Trophoblast cell (in vitro differentiated cells and primary cell): ENCODE results near the gene ETV3.

ENCODE experiments used
- DNase-seq, 2 donors: peaks; one replicate each; pipeline ENCODE4 v3.0.0-alpha.2; 2016
- H2AFZ ChIP-seq: 2 replicates; pipeline ENCODE4 v1.6.1; 2013; ENCODE audit warnings: low read length, moderate library complexity, mild to moderate bottlenecking; ENCODE audit not compliant: insufficient read depth, poor library complexity
- H2AK5ac ChIP-seq: 2 replicates; pipeline ENCODE4 v1.6.1; 2013; ENCODE audit warnings: mild to moderate bottlenecking, low read length
- H2BK120ac ChIP-seq: 2 replicates; pipeline ENCODE4 v1.6.1; 2013; ENCODE audit warnings: low read length, mild to moderate bottlenecking, moderate library complexity; ENCODE audit not compliant: insufficient read depth, poor library complexity
- H2BK12ac ChIP-seq: 2 replicates; pipeline ENCODE4 v1.6.1; 2013; ENCODE audit warnings: mild to moderate bottlenecking, low read length, moderate library complexity
- H2BK5ac ChIP-seq: 2 replicates; pipeline ENCODE4 v1.6.1; 2013; ENCODE audit warnings: low read length, low read depth, moderate library complexity, mild to moderate bottlenecking; ENCODE audit not compliant: poor library complexity
- H3K14ac ChIP-seq: 2 replicates; pipeline ENCODE4 v1.6.1; 2013; ENCODE audit warnings: mild to moderate bottlenecking, low read length
- H3K18ac ChIP-seq: 2 replicates; pipeline ENCODE4 v1.6.1; 2013; ENCODE audit warnings: mild to moderate bottlenecking, low read length
- H3K23ac ChIP-seq: 2 replicates; pipeline ENCODE4 v1.6.1; 2013; ENCODE audit warnings: low read length
- H3K27ac ChIP-seq: 2 replicates; pipeline ENCODE4 v1.5.1; 2013; ENCODE audit warnings: low read depth, mild to moderate bottlenecking, inconsistent platforms, low read length, moderate library complexity
- H3K27me3 ChIP-seq: 2 replicates; pipeline ENCODE4 v1.6.1; 2013; ENCODE audit warnings: inconsistent platforms, mild to moderate bottlenecking, low read length, moderate library complexity; ENCODE audit not compliant: insufficient read depth
- H3K36me3 ChIP-seq, 2 experiments: 1 replicate in 1 of 2; 2 replicates in 1 of 2; pipeline ENCODE4 v1.6.1; 2013; ENCODE audit warnings: low read length in 2 of 2, mild to moderate bottlenecking in 2 of 2, moderate library complexity in 1 of 2; ENCODE audit not compliant: insufficient read depth in 2 of 2, control insufficient read depth in 1 of 2
- H3K4ac ChIP-seq: 2 replicates; pipeline ENCODE4 v1.6.1; 2013; ENCODE audit warnings: low read depth, mild to moderate bottlenecking, low read length, moderate library complexity
- H3K4me1 ChIP-seq, 2 experiments: 1 replicate in 1 of 2; 2 replicates in 1 of 2; pipeline ENCODE4 v1.6.1; 2013; ENCODE audit warnings: low read length in 2 of 2, mild to moderate bottlenecking in 2 of 2, moderate library complexity in 1 of 2; ENCODE audit not compliant: insufficient read depth in 2 of 2, control insufficient read depth in 1 of 2
- H3K4me2 ChIP-seq: 2 replicates; pipeline ENCODE4 v1.6.1; 2013; ENCODE audit warnings: inconsistent platforms, mild to moderate bottlenecking, low read length, moderate library complexity
- H3K4me3 ChIP-seq: 2 replicates; pipeline ENCODE4 v1.5.1; 2013; ENCODE audit warnings: mild to moderate bottlenecking, low read depth, low read length, inconsistent platforms
- H3K79me1 ChIP-seq: one replicate; pipeline ENCODE4 v1.6.1; 2013; ENCODE audit warnings: low read length
- H3K79me2 ChIP-seq: 2 replicates; pipeline ENCODE4 v1.6.1; 2013; ENCODE audit warnings: low read length, mild to moderate bottlenecking; ENCODE audit not compliant: control insufficient read depth, insufficient read depth, poor library complexity
- H3K9ac ChIP-seq: 2 replicates; pipeline ENCODE4 v1.6.1; 2013; ENCODE audit warnings: mild to moderate bottlenecking, low read length
- H3K9me3 ChIP-seq: 2 replicates; pipeline ENCODE4 v1.6.1; 2013; ENCODE audit warnings: low read depth, mild to moderate bottlenecking, control low read depth, inconsistent platforms, low read length; ENCODE audit not compliant: insufficient read depth
- H4K12ac ChIP-seq: 2 replicates; pipeline ENCODE4 v1.6.1; 2013; ENCODE audit warnings: low read depth, mild to moderate bottlenecking, low read length, moderate library complexity
- H4K8ac ChIP-seq: 2 replicates; pipeline ENCODE4 v1.6.1; 2013; ENCODE audit warnings: low read depth, mild to moderate bottlenecking, low read length, moderate library complexity
- H4K91ac ChIP-seq: one replicate; pipeline ENCODE4 v1.6.1; 2013; ENCODE audit warnings: low read depth, mild to moderate bottlenecking, low read length, moderate library complexity
- WGBS: extraction: QIAGEN DNeasy Blood & Tissue Kit; methylation state at CpG from one replicate; pipeline ENCODE4 v1.1.7; 2013; ENCODE audit warnings: missing lambda C conversion rate; ENCODE audit not compliant: insufficient read length, insufficient coverage; ENCODE audit errors: extremely low coverage; 5-methylcytosine and 5-hydroxymethylcytosine counted together

The ETV3 gene

DNA sequence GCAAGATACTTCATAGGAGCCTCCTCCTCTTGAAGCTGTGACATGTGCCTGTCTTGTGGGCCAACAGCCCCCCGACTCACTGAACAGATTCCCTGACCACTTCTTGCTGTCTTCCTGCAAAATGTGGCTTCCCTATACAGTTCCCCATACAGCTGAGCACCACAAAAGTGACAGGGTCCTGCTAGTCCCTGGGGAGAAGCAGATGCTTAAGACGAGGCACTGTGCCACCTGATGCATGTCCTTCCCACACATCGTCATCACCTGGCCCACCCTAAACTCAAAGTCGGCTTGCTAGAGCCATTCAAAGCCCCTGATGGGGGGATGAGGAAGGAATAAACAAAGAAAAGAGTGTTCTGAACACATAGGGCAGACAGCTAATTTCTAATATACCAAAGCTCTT, 29.2 kb upstream of the ETV3 start:
- Histone ChIP-seq H3K27me3 (no peaks in the 10 kb centered on the region), H4K12ac (no peak overlapping the region), H3K4me1 (peaks cover 4 to 7% of the 10 kb centered on the region in 2 experiments), H3K14ac (no peak overlapping the region), H2BK5ac (no peak overlapping the region), H3K4me3 (no peak overlapping the region), H2BK12ac (no peak overlapping the region), H3K79me2 (no peaks in the 10 kb centered on the region), H4K91ac (no peak overlapping the region), H3K4me2 (no peak overlapping the region), H3K27ac (no peak overlapping the region), H3K4ac (no peak overlapping the region), H3K36me3 (no peaks in the 10 kb centered on the region), H2AFZ (no peak overlapping the region), H3K79me1 (peaks cover 4% of the 10 kb centered on the region), H2BK120ac (no peak overlapping the region), H3K9me3 (no peaks in the 10 kb centered on the region), H3K18ac (no peak overlapping the region), H4K8ac (no peak overlapping the region), H2AK5ac (no peak overlapping the region), H3K9ac (no peak overlapping the region), H3K23ac (no peak overlapping the region)
- no CpG with 5 or more reads among the region's 4 CpGs for WGBS
- DNase-seq, result no peak

DNA sequence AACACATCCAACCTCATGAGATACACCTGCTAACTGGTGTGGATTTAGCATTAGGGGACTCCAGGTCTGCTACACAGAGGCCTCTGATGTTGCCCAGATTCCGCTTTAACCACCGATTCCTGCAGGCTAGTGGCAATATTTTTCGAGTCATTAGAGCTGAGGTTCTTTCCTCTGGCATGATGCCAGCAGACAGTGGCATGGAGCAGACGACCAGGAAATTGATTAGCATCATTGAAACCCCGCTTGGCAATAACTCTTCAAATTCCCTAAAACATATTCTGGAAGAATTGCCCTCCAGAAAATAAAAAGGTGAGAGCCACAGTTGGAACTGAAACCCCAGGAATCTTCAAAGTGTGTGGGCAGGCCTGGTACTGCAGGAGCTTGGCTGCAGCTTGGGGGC, 28.4 kb upstream of the ETV3 start:
- Histone ChIP-seq H4K12ac (no peak overlapping the region), H3K4me1 (peaks cover 7 to 10% of the 10 kb centered on the region in 2 experiments), H3K4me2 (no peak overlapping the region), H3K18ac (no peak overlapping the region), H2BK5ac (no peak overlapping the region), H3K36me3 (no peaks in the 10 kb centered on the region), H3K9me3 (no peaks in the 10 kb centered on the region), H4K8ac (no peak overlapping the region), H3K9ac (no peak overlapping the region), H2BK12ac (no peak overlapping the region), H2AK5ac (no peak overlapping the region), H2AFZ (no peak overlapping the region), H3K27me3 (no peaks in the 10 kb centered on the region), H2BK120ac (no peak overlapping the region), H3K27ac (no peak overlapping the region), H3K4ac (no peak overlapping the region), H3K4me3 (no peak overlapping the region), H4K91ac (no peak overlapping the region), H3K23ac (no peak overlapping the region), H3K14ac (no peak overlapping the region), H3K79me1 (peaks cover 4% of the 10 kb centered on the region), H3K79me2 (no peaks in the 10 kb centered on the region)
- DNase-seq, result no peak
- WGBS, result no CpG with 5 or more reads among the region's 5 CpGs

- peak; percentile 53 to 85 for DNase-seq
- H3K23ac ChIP-seq, result no peak overlapping the region
- no peak overlapping the region for H4K12ac ChIP-seq
- H2BK12ac ChIP-seq, result no peak overlapping the region
- H3K9me3 ChIP-seq, result no peaks in the 10 kb centered on the region
- no peak overlapping the region for H3K4me3 ChIP-seq
- no peak overlapping the region for H4K8ac ChIP-seq
- H3K9ac ChIP-seq, result no peak overlapping the region
- H3K27ac ChIP-seq, result no peak overlapping the region
- no CpG with 5 or more reads among the region's 21 CpGs for WGBS
- H3K36me3 ChIP-seq, result no peaks in the 10 kb centered on the region
- no peak overlapping the region for H4K91ac ChIP-seq
- H2BK5ac ChIP-seq, result no peak overlapping the region
- H3K79me2 ChIP-seq, result no peaks in the 10 kb centered on the region
- H2BK120ac ChIP-seq, result no peak overlapping the region
- no peak overlapping the region for H3K4me2 ChIP-seq
- H3K4me1 ChIP-seq, result peaks cover 7 to 13% of the 10 kb centered on the region in 2 experiments
- H3K14ac ChIP-seq, result no peak overlapping the region
- H3K79me1 ChIP-seq, result peaks cover 4% of the 10 kb centered on the region
- no peak overlapping the region for H2AK5ac ChIP-seq
- no peak overlapping the region for H3K18ac ChIP-seq
- H2AFZ ChIP-seq, result no peak overlapping the region
- no peak overlapping the region for H3K4ac ChIP-seq
- H3K27me3 ChIP-seq, result no peaks in the 10 kb centered on the region
Measured at GRCh38 chr1:157163273-157164127, 25.3 kb upstream of the ETV3 start.

GRCh38 chr1:157162345-157162744, 24.1 kb upstream of the ETV3 start:
- H3K79me1 ChIP-seq, result peaks cover 7% of the 10 kb centered on the region
- no CpG with 5 or more reads among the region's 4 CpGs for WGBS
- no peak overlapping the region for H3K23ac ChIP-seq
- H4K12ac ChIP-seq, result no peak overlapping the region
- H4K8ac ChIP-seq, result peak overlapping the region; percentile 41
- peak overlapping the region; percentile 53 for H3K4me2 ChIP-seq
- peak overlapping the region; percentile 10 for H3K18ac ChIP-seq
- H3K27me3 ChIP-seq, result no peaks in the 10 kb centered on the region
- no peaks in the 10 kb centered on the region for H3K36me3 ChIP-seq
- peaks cover 10 to 18% of the 10 kb centered on the region in 2 experiments for H3K4me1 ChIP-seq
- no peak overlapping the region for H4K91ac ChIP-seq
- H2BK12ac ChIP-seq, result peak overlapping the region; percentile 21
- H3K9me3 ChIP-seq, result no peaks in the 10 kb centered on the region
- H3K4ac ChIP-seq, result peak overlapping the region; percentile 6
- DNase-seq, result peak; percentile 14 to 59
- no peak overlapping the region for H3K14ac ChIP-seq
- peak overlapping the region; percentile 8 for H2BK120ac ChIP-seq
- H2AFZ ChIP-seq, result no peak overlapping the region
- peak overlapping the region; percentile 36 for H3K9ac ChIP-seq
- no peak overlapping the region for H2BK5ac ChIP-seq
- no peaks in the 10 kb centered on the region for H3K79me2 ChIP-seq
- no peak overlapping the region for H3K4me3 ChIP-seq
- peak overlapping the region; percentile 57 for H3K27ac ChIP-seq
- H2AK5ac ChIP-seq, result peak overlapping the region; percentile 18
